ENCODE data around the gene FGF14. TPM values are rescaled to one million over a fixed set of nuclear protein-coding genes. Genes with fewer than 3 reads are reported as not detected.

FGF14 gene
- total RNA-seq, 2 experiments from 2014 or later, result not detected

DNA sequence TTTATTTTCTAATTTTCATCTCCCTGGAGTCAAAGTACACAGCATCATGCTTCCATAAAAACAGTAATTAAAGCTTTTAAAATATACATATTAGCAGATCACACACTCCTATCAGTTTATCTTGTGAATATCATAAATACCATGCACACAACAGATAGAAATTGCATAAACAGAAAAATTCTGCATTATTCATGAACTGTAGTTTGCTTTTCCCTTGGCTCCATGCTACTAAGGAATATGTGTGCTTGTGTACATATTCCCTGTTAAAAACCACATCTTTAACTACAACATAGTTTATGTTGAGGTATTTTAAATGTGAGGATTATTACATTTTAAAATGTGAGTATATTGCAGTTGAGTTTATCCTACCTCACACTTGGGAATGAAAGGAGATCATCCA is 193.5 kb downstream of the FGF14 start:
- CTCF ChIA-PET, result no interaction called here

DNA sequence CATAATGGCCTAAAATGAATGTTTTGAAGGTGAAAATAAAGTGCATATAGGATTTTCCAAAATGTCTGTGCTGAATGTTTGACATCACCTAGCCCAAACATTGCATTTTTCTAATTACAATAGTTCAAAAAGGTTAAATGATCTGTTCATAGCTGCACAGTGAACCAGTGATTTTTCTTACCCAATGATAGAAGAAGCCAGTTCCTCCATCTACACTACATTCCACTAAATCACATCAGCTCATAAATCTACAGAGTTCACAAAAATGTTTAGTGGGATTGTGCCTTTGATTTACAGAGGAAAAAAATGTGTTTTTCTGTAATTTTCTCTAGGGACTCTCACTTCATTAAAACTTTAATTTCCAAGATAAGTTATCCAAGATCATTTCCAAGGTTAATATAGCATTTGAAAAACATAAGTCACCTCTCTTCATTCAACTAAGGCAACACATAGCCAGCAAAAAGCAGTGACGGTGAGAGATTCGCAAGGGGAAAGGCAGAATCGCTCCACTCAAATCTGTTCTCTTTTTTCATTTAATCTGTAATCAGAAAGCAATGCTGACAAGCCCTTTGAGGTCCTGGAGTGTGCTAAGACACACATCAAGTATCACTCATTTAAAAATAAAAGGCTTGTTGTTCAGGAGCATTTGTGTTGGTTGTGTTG is 194.0 kb downstream of the FGF14 start:
- ChIA-PET CTCF (no interaction called here), POLR2A (no interaction called here)

More for the DNA sequence above, 193.5 kb downstream of the FGF14 start:
- POLR2A ChIA-PET, result no interaction called here

DNA sequence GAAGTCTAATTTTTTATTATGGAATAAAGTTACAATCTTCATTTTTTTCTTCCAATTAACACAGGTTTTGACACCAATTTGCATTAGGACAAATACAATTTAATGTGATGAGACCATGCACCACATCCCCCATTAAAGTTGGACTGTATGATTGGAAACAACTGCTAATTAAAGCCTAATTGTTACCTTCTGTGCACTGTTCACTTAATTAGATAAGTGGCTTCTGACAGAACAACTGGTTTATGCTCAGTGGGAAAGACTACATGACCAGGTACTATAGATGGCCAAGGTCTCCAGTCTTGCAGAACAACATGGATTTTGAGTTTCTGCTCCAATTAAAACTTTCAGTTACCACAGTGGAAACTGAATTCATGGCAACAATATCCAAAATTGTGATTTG is 198.1 kb downstream of the FGF14 start:
- CTCF ChIA-PET, result no interaction called here
- POLR2A ChIA-PET, result no interaction called here

DNA sequence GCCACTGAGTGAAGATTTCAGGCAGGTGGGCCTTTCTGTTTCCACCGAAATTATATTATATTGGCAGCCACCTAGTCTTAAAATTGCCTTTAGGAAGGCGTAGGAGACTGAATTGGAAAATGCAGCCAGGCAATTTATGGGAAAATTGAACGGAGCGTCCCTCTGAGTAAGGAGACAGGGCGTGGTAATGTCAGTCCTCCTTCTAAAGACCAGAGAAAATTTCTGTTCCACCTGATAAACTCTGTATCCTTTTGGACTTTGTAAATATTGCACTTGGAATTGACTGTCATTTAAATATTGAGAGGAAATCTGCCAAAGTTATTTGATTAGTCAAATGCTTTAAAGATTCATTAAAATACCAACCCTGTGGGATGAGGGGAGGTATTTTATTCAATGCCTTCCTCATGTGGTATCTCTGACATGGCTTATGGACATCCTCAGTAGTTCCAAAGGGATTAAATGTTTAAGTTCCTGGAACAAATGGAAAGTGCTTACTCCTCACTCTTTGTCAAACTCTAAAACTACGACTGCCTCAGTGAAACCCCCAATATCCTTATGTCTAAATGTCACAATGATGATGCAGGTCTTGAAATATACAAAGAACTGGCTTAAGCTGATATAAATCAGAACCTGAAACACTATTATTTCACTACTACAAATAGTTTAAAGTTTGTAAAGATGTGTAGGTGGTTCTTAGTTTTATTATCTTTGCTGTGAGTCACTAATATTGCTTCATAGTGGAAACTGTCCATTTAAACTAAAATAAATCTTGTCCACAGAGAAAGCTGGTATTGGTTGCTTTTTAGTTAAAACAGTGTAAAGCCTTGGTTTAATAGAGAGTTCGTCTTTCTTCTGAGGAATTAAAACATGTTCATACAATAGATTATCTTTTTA is 203.2 kb downstream of the FGF14 start:
- CTCF ChIA-PET, result no interaction called here

DNA sequence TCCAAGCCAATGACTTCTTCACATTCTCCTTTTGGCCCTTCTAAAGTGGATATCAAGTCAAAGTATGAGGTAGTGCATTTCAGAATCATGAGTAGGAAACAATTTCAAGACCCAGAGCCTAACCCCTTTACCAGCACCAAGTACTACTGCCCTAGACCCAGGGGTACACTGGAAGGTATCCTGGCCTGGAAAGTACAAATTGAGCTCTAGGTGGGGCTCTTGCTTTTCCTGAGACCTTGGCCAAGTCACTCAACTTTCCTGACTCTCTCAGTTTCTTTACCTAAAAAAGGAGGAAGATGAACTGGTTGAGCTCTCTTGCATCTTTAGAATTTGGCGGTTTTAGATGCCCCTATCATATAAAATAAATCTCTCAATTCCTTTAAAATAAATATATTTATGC is 204.7 kb downstream of the FGF14 start:
- POLR2A ChIA-PET, result no interaction called here

More for the DNA sequence above, 203.2 kb downstream of the FGF14 start:
- POLR2A ChIA-PET, result no interaction called here

DNA sequence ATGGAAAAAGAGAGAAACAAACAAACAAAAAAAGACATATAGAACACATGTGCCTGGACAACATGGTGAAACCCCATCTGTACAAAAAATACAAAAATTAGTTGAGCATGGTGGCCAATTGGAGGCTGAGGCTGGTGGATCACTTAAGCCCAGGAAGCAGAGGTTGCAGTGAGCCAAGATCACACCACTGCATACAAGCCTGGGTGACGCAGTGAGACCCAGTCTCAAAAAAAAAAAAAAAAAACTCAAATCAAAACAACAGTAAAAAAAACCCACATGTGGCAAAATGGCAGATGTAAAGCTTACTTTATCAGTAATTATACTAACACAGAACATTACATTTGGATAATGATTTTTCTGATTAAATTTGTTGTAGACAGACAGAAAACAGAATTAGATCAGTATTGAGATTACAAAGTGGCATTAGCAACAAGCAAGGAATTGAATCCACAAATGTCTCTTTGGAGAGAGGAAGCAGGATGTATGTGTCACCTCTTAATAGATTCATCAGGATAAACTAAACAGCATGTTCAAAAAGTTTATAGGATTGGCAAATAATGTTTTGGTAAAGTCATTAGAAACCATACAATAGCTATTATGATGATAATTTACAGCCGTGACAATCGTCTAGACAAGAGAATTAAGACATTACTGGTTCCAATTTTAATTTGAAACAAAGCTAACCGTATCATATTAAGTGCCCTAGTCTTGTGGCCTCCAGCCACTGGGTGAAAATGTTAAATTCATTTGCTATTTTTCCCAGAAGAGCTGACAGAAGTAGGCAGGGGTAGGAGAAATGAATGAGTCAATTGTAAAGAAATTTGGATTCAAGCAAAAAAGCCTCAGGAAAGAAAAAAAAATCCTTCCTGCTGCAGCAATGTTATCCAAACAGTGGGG is 206.0 kb downstream of the FGF14 start:
- ChIA-PET POLR2A (no interaction called here), CTCF (interaction anchor here (0.6 kb wide), 1 partner anchor 66 kb away, joined by 3 read pairs; no protein-coding TSS in a partner anchor)

More for the DNA sequence above, 204.7 kb downstream of the FGF14 start:
- CTCF ChIA-PET, result no interaction called here

DNA sequence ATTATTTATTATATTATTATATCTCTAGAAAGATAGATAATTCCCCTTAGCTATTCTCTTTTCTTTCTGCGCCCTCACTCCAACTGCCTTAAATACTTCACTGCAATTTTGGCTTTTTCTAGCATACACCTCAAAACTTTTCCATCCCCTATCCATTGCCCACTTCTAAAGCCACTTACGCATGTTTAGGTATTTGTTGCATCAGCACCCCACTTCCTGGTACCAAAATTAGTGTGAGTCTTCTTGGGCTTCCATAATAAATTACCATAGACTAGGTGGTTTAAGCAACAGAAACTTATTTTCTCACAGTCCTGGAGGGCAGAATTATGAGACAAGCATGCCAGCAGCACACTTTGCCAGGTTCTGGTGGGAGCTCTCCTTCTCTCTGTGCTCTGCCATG is 209.0 kb downstream of the FGF14 start:
- ChIA-PET POLR2A (no interaction called here), CTCF (no interaction called here)

DNA sequence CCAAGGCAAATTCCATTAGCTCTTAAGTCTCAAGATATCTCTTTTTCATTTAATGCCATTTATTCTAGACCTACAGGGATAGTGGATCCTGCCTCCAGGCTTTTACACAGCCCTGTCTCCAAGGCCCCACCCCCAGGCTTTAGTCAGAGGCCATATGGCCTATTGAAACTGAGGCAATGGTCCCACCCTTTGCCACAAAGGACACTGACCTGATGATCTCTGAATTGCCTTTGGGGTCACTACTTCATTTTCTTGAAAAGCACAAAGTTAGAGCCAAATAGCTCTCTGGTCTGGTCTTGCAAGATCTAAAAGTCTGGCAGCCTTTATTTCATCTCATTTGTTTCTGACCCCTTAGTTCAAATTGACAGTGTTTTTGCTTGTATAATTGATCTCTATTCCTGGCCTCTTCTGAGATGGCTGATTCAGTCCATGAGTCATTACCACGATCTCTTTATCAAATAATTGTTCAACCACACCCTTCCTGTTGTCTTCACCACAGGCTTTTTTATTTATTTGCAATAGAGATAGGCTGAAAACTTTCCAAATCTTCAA is 209.8 kb downstream of the FGF14 start:
- POLR2A ChIA-PET, result no interaction called here
- CTCF ChIA-PET, result no interaction called here

DNA sequence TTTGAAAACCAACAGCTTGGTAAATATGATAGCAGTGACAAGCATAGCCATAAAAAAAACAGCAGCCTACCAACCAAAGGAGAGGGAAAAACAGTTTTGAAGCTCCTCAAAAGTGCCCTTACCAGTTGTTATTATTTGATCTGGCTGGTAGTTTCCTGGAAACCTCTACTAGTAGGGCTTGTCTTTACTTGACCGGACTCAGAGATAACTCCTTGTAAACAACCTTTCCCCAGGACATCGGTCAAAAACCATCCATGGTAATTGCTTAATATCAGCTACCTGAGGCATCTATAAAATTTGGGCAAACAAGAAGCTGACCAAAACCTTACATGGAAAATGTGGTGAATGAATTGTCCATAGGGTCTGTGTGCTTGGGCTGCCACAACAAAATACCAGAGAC is 210.9 kb downstream of the FGF14 start:
- POLR2A ChIA-PET, result no interaction called here

DNA sequence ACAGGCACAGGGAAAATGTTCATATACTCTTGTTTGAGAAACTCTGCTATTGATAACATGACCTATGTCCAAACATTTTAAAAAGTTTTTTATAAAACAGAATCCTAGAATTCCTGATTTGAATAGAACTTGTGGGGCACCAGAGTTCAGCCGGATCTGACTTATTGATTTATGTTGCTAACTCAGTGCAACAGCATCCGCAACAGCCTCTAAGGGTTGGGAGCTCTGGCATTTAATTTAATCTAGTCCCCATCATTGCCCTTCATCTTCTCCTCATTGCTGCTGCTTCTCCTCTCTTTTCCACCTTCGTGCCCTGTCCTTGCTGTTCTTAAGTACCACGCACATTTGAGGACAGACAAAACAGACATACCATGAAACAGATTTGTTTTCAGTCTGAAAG is 214.5 kb downstream of the FGF14 start:
- CTCF ChIA-PET, result no interaction called here
- POLR2A ChIA-PET, result no interaction called here

More for the DNA sequence above, 210.9 kb downstream of the FGF14 start:
- CTCF ChIA-PET, result no interaction called here

DNA sequence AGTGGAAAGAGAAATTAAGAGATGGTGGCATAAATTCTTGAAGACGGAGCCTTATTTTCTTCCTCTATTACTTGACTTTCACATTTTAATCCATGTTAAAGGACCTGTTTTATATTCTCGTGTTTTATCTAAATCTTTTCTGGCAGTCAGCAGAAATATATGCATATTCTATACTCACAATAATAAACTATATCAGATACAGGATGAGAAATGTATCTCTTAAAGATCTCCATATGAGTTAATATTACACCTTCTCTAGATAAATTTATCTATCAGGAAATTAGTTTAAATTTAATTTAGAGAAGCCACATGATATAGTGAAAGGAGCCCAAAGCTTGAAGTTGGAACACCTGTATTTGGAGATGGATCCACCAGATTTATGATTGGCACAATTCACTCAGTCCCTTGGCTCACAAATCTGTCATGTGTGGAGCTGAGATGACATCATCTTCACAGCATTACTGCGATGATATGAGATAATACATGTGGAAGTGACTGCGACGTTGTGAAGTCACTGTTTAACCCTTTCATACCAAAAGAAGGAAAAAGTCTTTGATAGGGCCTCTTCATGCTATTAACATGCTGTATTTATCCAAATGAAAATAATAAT is 216.4 kb downstream of the FGF14 start:
- ChIA-PET POLR2A (no interaction called here), CTCF (no interaction called here)

DNA sequence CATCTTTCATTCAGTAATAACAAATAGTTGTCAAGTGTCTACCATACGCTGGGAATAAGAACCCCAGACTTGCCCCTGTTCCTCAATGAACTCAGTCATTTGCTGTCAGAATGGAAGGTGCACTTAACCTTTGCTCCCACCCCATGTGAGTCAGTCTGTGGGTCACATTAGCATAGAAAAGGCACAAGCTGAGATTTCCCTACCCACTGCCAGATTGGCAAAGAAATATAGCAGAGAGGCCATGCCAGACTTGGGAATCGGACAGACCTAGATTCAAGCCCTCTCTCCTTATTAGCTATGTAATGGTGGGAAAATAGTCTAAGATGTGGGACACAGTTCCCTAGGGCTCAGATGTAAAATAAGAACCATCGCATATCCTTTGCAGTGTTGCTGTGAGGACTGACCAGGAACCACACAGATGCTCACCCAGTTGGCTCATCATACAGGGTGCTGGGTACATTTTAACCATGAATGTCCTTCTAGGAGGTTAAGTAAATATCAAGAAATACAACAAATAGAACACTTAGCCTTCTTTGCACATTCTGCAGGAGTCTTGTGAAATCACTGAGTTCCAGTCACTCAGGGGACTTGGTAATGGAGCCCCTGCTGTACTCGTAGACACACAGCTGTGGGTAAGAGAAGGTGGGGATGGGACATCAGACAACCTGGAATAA is 218.2 kb downstream of the FGF14 start:
- ChIA-PET CTCF (no interaction called here), POLR2A (no interaction called here)

DNA sequence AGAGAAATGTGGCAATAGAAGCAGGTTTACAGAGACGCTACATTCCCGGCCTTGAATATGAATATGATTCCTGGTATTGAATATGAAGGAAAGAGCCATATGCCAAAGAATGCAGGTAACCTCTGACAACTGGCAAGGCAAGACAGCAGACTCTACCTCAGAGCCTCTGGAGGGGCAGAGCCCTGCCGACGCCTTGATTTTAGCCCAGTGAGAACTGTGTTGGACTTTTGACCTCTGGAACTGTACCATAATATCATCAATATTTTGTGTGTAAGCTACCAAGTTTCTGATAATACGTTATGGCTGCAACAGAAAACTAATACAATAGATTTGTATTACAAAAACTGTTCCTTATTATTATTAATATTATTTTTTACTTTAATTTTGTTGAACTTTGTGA is 219.7 kb downstream of the FGF14 start:
- CTCF ChIA-PET, result no interaction called here

DNA sequence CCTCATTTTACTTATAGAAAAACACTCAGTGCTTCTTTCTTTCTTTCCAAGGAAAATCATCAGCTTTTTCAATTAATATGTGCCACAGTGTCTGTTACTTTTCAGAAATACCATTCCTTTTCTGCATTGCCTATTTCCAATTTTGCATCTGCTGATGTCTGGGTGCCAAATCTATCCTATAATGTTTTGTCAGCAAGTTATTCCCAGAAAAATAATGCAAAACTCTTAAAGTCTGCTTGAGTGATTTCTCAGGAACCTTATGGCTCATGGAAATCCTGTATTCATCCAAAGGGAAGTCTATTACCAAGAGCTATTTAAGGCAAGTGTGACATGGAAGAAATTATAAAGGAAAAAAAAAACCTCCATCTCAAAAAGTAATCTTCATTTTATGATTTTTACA is 224.4 kb downstream of the FGF14 start:
- CTCF ChIA-PET, result no interaction called here
- POLR2A ChIA-PET, result interaction anchor here (0.6 kb wide), 1 partner anchor 54 kb away, joined by 3 read pairs; no protein-coding TSS in a partner anchor

More for the DNA sequence above, 219.7 kb downstream of the FGF14 start:
- POLR2A ChIA-PET, result no interaction called here

DNA sequence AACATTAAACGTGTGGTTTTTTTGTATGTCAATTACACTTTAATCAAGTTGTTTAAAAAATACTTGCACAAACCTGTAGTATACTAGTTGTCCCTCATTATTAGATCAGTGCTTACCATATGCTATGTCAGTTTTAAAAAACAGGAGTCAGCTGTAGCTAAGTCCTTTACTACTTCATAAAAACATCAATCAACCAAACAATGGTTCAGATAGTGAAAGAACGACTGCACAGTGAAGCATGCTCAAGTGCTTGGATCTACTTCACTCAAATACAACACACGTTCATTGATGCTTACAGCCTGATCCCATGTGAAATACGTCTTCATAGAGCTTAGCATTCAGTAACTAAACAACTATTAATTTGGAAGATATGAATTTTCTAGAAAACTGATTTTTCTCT is 225.0 kb downstream of the FGF14 start:
- ChIA-PET CTCF (no interaction called here), POLR2A (interaction anchor here (0.6 kb wide), 1 partner anchor 55 kb away, joined by 3 read pairs; no protein-coding TSS in a partner anchor)

DNA sequence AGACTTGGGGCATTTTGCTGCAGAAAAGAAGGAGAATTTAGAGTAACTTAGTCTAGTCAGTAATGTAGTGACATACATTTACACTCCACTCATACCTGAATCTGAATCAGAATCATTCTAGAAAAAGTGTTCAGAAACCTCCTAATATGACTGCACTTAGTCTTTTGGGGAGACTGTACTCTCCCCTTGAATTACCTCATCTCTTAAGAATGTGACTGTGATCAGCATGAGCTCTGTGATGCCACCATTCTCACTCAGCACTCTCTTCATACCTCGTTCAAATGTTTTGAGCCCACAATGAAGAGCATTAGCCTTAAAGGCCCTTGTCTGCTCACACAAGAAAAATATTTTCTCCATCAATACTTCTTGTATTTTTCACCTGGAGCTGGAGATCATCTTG is 229.4 kb downstream of the FGF14 start:
- ChIA-PET CTCF (no interaction called here), POLR2A (no interaction called here)

DNA sequence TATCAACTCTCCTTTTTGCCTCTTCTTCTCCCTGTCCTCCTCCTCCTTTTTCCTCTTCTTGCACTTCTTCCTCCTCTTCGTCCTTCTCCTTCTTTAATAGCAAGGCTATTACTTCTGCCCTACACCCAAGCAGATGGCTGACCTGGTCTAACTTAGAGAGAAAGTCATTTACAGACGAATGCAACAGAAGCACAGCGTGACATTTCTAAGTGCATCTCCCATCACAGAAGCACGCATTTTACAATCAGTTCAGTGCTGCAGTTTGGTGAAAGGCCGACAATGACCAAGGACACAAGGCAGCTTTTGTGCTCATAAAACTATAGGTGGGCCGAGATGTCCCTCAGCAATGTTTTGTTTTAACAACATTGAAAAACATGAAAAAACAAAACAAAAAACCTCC is 231.5 kb downstream of the FGF14 start:
- POLR2A ChIA-PET, result no interaction called here
- CTCF ChIA-PET, result no interaction called here

DNA sequence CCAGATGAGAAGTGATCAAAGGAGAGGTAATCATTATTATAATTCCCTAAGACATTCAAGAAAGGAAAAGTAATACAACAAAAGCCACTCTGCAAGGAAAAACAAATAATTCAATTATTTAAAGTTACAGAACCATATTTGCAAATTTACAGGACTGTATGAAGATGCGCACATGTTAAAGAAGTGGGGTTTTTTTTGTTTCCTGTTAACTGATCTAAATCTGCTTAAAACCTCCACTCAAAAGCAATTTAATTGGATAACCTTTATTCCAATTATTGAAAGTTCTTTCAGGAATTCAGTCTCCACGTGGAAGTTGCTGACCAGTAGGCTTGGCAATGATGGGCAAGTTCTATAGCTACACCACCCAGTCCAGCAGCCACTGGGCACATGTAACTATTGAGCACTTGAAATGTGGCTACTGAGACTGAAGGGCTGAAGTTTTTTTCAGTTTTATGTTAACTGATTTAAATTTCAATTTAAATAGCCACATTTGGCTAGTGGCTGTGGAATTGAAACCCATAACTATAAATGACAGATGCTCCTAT is 232.3 kb downstream of the FGF14 start:
- ChIA-PET POLR2A (no interaction called here), CTCF (no interaction called here)

DNA sequence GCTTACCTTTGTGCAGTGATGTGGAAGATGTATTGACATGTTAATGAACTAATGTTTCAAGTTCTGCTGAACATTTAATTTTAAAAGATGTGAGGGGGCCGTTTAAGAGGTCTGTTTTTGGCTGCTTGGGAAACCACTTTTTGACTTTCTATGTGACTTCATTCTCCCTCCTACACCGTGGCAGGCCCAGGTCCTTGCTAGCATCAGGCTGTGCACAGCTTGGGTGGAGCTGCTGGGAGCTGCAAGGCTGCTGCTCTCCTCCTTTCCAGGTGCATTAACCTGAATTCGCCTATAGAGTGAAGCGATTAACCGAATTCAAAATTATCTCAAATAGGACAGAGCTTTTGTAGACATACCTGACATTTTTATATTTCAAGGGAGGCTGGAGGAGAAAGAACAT is 249.1 kb downstream of the FGF14 start:
- POLR2A ChIA-PET, result no interaction called here
- CTCF ChIA-PET, result no interaction called here
